ENCODE measurements around the gene FOXRED1. TPM values are rescaled to one million over a fixed set of nuclear protein-coding genes. Genes with fewer than 3 reads are reported as not detected.

Gene FOXRED1
- total and polyA plus RNA-seq, 5 donors from 2014 or later = 13.9 to 33.3 (median 20.0) TPM

DNA sequence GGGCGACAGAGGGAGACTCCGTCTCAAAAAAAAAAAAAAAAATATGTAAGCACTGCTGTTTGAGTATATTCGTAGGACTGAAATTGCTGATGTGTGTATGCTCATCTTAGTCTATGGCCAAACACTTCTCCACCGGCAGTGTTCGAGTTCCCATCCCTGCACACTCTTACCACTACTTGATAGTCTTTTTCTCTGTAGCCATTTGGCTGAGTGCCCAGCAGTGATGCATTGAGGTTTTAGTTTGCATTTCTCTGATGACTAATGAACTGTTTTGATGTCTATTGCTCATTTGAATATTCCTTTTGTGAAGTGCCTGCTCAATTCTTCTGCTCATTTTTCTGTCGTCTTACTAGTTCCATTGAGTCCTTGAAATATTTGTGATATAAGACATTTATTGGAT, 15.9 kb downstream of the FOXRED1 start:
- Histone ChIP-seq H3K9me3 (ENCODE audit: control insufficient read depth in 2 of 2, low read length in 2 of 2) (no peaks in the 10 kb centered on the region), H3K27me3 (ENCODE audit: control insufficient read depth, insufficient read depth, low read length) (no peaks in the 10 kb centered on the region), H3K27ac (ENCODE audit: insufficient read depth, low read length, poor library complexity, severe bottlenecking) (peak overlapping the region; percentile 33), H3K36me3 (ENCODE audit: control insufficient read depth, insufficient read depth, low read length) (peaks cover 10% of the 10 kb centered on the region), H3K4me3 (ENCODE audit: low read depth, low read length) (peak overlapping the region; percentile 96), H3K4me1 (ENCODE audit: control insufficient read depth, insufficient read depth, low read length, poor library complexity, severe bottlenecking) (peaks cover 29% of the 10 kb centered on the region)
- peaks cover 11% of the 10 kb centered on the region for H3K36me3 Mint-ChIP-seq
- peaks cover 6 to 60% (median 29%) of the 10 kb centered on the region in 4 donors for H3K4me1 Mint-ChIP-seq
- H3K9me3 Mint-ChIP-seq = peaks cover 0 to 1% (median 0%) of the 10 kb centered on the region in 7 donors
- ATAC-seq (ENCODE audit: low read depth in 2 of 2) = peak; percentile 57 to 58
- DNase-seq = peak; percentile 72 to 81 (median 80)
- H3K27ac Mint-ChIP-seq = peak overlapping the region; percentile 86 to 94 (median 88)
- H3K27me3 Mint-ChIP-seq = no peaks in the 10 kb centered on the region
- peak overlapping the region; percentile 90 to 96 (median 92) for H3K4me3 Mint-ChIP-seq

DNA sequence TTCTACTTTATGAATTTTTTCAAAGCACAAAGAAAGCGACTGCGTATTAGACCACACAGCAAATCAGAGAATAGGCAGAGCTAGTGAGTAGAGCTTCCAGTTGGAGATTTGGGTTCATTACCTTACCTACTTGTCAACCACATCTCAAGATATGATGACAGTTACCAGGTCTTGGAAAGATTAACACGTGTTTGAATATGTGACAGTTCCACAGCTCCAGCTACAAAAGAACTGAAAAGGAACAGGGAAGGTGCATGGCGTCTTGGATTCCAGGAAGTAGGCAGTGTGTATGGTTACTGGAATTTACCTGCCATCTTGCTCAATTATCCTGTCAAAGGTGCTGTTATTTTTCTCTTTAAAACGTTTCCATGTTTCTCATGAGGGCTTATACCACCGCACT, 19.3 kb downstream of the FOXRED1 start:
- Mint-ChIP-seq H3K27me3 (no peaks in the 10 kb centered on the region), H3K36me3 (peaks cover 29% of the 10 kb centered on the region), H3K9me3 (peaks cover 0 to 1% (median 0%) of the 10 kb centered on the region in 7 donors), H3K4me1 (peaks cover 6 to 37% (median 24%) of the 10 kb centered on the region in 4 donors), H3K27ac (peak overlapping the region in 1 of 3 donors; percentile 77), H3K4me3 (no peak overlapping the region)
- Histone ChIP-seq H3K4me1 (ENCODE audit: control insufficient read depth, insufficient read depth, low read length, poor library complexity, severe bottlenecking) (peaks cover 20% of the 10 kb centered on the region), H3K9me3 (ENCODE audit: control insufficient read depth in 2 of 2, low read length in 2 of 2) (no peaks in the 10 kb centered on the region), H3K27ac (ENCODE audit: insufficient read depth, low read length, poor library complexity, severe bottlenecking) (no peak overlapping the region), H3K4me3 (ENCODE audit: low read depth, low read length) (no peak overlapping the region), H3K27me3 (ENCODE audit: control insufficient read depth, insufficient read depth, low read length) (no peaks in the 10 kb centered on the region), H3K36me3 (ENCODE audit: control insufficient read depth, insufficient read depth, low read length) (peaks cover 41% of the 10 kb centered on the region)
- ATAC-seq (ENCODE audit: low read depth in 2 of 2) (no peak), DNase-seq (no peak)

DNA sequence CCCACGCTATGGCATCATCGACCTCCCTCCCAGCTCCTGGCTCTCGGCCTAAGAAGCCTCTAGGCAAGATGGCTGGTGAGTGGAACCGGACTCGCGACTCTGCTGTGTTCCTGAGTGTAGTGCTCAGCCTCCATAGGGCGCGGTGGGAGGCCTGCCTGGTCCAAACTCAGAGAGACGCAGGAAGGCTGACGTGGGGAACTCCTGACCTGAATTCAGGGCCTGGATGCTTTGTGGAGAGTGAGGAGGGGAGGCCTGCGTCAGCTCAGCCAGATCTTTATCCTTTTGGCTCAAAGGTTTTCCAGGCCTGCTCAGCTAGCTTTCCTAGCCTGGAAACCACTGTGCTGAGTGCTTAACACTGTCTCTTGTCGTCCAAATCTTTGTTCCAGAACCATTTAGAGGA, 21.9 kb downstream of the FOXRED1 start:
- H3K36me3 ChIP-seq (ENCODE audit: control insufficient read depth, insufficient read depth, low read length) = peaks cover 49% of the 10 kb centered on the region
- peaks cover 38% of the 10 kb centered on the region for H3K36me3 Mint-ChIP-seq
- no peak overlapping the region for H3K27ac Mint-ChIP-seq
- H3K4me1 ChIP-seq (ENCODE audit: control insufficient read depth, insufficient read depth, low read length, poor library complexity, severe bottlenecking) = no peaks in the 10 kb centered on the region
- H3K4me3 Mint-ChIP-seq = no peak overlapping the region
- DNase-seq (no peak), ATAC-seq (ENCODE audit: low read depth in 2 of 2) (no peak)
- peaks cover 0 to 1% (median 0%) of the 10 kb centered on the region in 7 donors for H3K9me3 Mint-ChIP-seq
- H3K4me1 Mint-ChIP-seq = peaks cover 0 to 25% (median 14%) of the 10 kb centered on the region in 4 donors
- no peak overlapping the region for H3K27ac ChIP-seq (ENCODE audit: insufficient read depth, low read length, poor library complexity, severe bottlenecking)
- H3K9me3 ChIP-seq (ENCODE audit: control insufficient read depth in 2 of 2, low read length in 2 of 2) = no peaks in the 10 kb centered on the region
- H3K27me3 Mint-ChIP-seq = no peaks in the 10 kb centered on the region
- no peak overlapping the region for H3K4me3 ChIP-seq (ENCODE audit: low read depth, low read length)
- no peaks in the 10 kb centered on the region for H3K27me3 ChIP-seq (ENCODE audit: control insufficient read depth, insufficient read depth, low read length)

DNA sequence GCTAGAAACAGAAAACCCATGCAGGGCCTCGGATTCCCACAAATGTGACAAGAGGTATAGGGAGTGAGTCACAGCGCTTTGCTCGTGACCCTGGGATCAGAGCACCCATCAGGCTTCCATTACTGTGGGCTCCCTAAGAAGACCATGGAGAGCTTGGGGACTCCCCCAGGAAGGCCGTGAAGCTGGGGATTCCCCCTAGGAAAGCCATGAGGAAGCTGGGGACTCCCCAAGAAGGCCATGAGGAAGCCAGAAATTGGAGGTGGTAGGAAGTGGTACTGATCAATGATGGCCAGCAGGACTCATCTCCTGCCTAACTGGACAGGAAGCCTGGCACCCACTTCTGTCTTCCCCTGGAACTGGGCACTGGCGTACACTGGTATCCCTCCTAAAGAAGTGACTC, 24.8 kb downstream of the FOXRED1 start:
- H3K36me3 ChIP-seq (ENCODE audit: control insufficient read depth, insufficient read depth, low read length) = peaks cover 46% of the 10 kb centered on the region
- no peaks in the 10 kb centered on the region for H3K9me3 ChIP-seq (ENCODE audit: control insufficient read depth in 2 of 2, low read length in 2 of 2)
- H3K4me3 Mint-ChIP-seq = no peak overlapping the region
- H3K27me3 ChIP-seq (ENCODE audit: control insufficient read depth, insufficient read depth, low read length) = no peaks in the 10 kb centered on the region
- H3K4me1 ChIP-seq (ENCODE audit: control insufficient read depth, insufficient read depth, low read length, poor library complexity, severe bottlenecking) = no peaks in the 10 kb centered on the region
- H3K36me3 Mint-ChIP-seq = peaks cover 33% of the 10 kb centered on the region
- no peak for DNase-seq
- H3K27ac Mint-ChIP-seq = no peak overlapping the region
- H3K27ac ChIP-seq (ENCODE audit: insufficient read depth, low read length, poor library complexity, severe bottlenecking) = no peak overlapping the region
- no peaks in the 10 kb centered on the region for H3K27me3 Mint-ChIP-seq
- H3K9me3 Mint-ChIP-seq = no peaks in the 10 kb centered on the region
- no peak overlapping the region for H3K4me3 ChIP-seq (ENCODE audit: low read depth, low read length)
- H3K4me1 Mint-ChIP-seq = peaks cover 0 to 33% (median 9%) of the 10 kb centered on the region in 4 donors
- no peak for ATAC-seq (ENCODE audit: low read depth in 2 of 2)

DNA sequence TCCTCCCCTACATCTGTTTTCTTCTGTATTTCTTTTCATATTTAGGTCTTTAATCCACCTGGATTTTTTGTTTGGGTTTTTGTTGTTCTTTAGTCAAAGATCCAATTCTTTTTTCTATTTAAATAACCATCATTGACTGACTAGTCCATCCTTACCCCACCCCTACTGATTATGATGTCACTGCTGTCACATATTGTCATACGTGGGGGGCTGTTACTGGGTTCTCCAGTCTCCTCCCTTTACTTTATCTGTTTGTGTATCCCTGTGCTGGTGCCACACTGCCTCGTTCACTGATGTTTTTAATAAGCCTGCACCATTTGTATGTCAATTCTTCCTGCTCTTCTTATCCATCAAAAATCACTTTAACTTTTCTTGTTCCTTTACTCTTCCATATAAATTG, 28.1 kb downstream of the FOXRED1 start:
- no peaks in the 10 kb centered on the region for H3K9me3 Mint-ChIP-seq
- H3K36me3 Mint-ChIP-seq = peaks cover 24% of the 10 kb centered on the region
- no peak for DNase-seq
- peak overlapping the region in 2 of 4 donors; percentile 0 to 27 for H3K4me3 Mint-ChIP-seq
- H3K27me3 Mint-ChIP-seq = no peaks in the 10 kb centered on the region
- Histone ChIP-seq H3K4me3 (ENCODE audit: low read depth, low read length) (no peak overlapping the region), H3K36me3 (ENCODE audit: control insufficient read depth, insufficient read depth, low read length) (peaks cover 19% of the 10 kb centered on the region), H3K27me3 (ENCODE audit: control insufficient read depth, insufficient read depth, low read length) (no peaks in the 10 kb centered on the region), H3K4me1 (ENCODE audit: control insufficient read depth, insufficient read depth, low read length, poor library complexity, severe bottlenecking) (no peaks in the 10 kb centered on the region), H3K9me3 (ENCODE audit: control insufficient read depth in 2 of 2, low read length in 2 of 2) (no peaks in the 10 kb centered on the region), H3K27ac (ENCODE audit: insufficient read depth, low read length, poor library complexity, severe bottlenecking) (no peak overlapping the region)
- peaks cover 0 to 27% (median 11%) of the 10 kb centered on the region in 4 donors for H3K4me1 Mint-ChIP-seq
- no peak overlapping the region for H3K27ac Mint-ChIP-seq
- no peak for ATAC-seq (ENCODE audit: low read depth in 2 of 2)

DNA sequence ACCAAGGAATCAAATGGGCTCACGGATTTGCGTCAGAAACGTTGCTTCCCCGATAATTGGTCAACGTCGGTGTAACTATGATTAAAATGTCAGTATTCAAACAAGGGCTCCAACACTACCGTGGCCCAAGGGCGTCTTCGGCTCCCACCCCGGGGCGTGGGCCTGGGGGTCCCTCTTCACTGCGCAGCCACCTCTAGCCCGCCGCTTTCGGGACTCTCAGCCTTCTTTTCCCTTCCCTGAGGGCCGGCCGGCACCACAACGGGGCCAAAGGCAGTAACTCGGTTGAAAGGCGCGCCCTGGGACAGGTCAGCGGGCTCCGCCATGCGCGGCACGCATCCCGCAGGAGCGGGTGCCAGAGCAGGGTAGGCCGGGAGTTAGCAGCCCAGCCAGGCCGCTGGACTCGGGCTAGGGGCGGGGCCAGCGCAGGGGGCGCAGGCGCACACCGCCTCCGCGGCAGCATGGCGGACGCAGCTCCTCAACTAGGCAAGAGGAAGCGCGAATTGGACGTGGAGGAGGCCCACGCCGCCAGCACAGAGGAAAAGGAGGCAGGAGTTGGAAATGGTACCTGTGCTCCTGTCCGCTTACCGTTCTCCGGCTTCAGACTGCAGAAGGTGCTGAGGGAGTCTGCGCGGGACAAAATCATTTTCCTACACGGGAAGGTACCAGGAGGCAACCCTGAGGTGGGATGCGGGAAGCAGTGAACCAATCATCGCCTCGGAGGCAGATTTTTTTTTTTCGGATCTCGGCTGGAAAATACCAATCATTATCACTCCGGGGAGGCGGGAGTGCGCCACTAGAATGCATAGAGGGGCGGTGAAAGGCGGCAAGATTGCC, 34.9 kb downstream of the FOXRED1 start, which contains the start of gene DCPS:
TSS of gene DCPS (plus strand) at position 438 of the 834 bp plus-strand sequence. CDS start at position 459, 21 bp downstream.
- no peaks in the 10 kb centered on the region for H3K27me3 ChIP-seq (ENCODE audit: control insufficient read depth, insufficient read depth, low read length)
- H3K4me1 Mint-ChIP-seq = peaks cover 22 to 46% (median 32%) of the 10 kb centered on the region in 4 donors
- peak within 1 kb of the TSS; percentile 83 for H3K27ac ChIP-seq (ENCODE audit: insufficient read depth, low read length, poor library complexity, severe bottlenecking)
- H3K36me3 Mint-ChIP-seq = peaks cover 20% of the 10 kb centered on the region
- H3K9me3 ChIP-seq (ENCODE audit: control insufficient read depth in 2 of 2, low read length in 2 of 2) = no peaks in the 10 kb centered on the region
- H3K27me3 Mint-ChIP-seq = no peaks in the 10 kb centered on the region
- peaks cover 13% of the 10 kb centered on the region for H3K36me3 ChIP-seq (ENCODE audit: control insufficient read depth, insufficient read depth, low read length)
- H3K4me3 ChIP-seq (ENCODE audit: low read depth, low read length) = peak within 1 kb of the TSS; percentile 97
- DNase-seq (peak; percentile 83 to 90 (median 86)), ATAC-seq (ENCODE audit: low read depth in 2 of 2) (peak; percentile 94 to 95)
- H3K4me1 ChIP-seq (ENCODE audit: control insufficient read depth, insufficient read depth, low read length, poor library complexity, severe bottlenecking) = peaks cover 20% of the 10 kb centered on the region
- no peaks in the 10 kb centered on the region for H3K9me3 Mint-ChIP-seq
- H3K27ac Mint-ChIP-seq = peak within 1 kb of the TSS; percentile 97 to 99 (median 98)
- peak within 1 kb of the TSS; percentile 88 to 99 (median 96) for H3K4me3 Mint-ChIP-seq

DNA sequence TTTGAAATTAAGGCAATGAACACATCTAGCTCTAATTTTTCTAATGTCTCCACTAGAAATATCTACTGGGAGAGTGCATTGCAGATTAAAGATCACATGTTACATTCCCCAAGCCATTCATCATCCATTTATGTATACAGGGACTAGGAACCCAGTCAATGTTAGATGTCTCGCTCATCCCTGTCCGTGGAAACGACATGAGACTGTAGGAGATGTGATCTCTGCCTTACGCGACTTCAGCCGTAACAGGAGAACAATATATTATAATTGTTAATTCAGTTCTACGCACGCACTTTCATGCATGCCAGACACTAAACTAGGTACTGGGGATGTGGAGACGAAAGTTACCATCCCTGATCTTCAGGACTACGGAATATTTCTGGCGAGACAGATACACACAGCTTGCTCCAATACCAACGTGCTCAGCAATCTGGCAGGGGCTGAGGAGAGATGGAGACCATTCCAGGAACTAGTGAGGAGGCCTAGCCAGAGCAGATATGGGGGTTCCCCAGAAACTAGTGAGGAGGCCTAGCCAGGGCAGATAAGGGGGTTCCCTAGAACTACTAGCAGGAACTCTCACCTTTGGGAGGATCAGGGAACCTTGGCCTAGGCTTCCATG, 35.6 kb downstream of the FOXRED1 start:
- ATAC-seq (ENCODE audit: low read depth in 2 of 2) = no peak
- peak overlapping the region; percentile 97 to 99 (median 98) for H3K27ac Mint-ChIP-seq
- peaks cover 22 to 48% (median 37%) of the 10 kb centered on the region in 4 donors for H3K4me1 Mint-ChIP-seq
- peaks cover 17% of the 10 kb centered on the region for H3K36me3 Mint-ChIP-seq
- no peak for DNase-seq
- Histone ChIP-seq H3K36me3 (ENCODE audit: control insufficient read depth, insufficient read depth, low read length) (peaks cover 13% of the 10 kb centered on the region), H3K27me3 (ENCODE audit: control insufficient read depth, insufficient read depth, low read length) (no peaks in the 10 kb centered on the region), H3K4me3 (ENCODE audit: low read depth, low read length) (peak overlapping the region; percentile 97), H3K9me3 (ENCODE audit: control insufficient read depth in 2 of 2, low read length in 2 of 2) (no peaks in the 10 kb centered on the region), H3K4me1 (ENCODE audit: control insufficient read depth, insufficient read depth, low read length, poor library complexity, severe bottlenecking) (peaks cover 20% of the 10 kb centered on the region), H3K27ac (ENCODE audit: insufficient read depth, low read length, poor library complexity, severe bottlenecking) (peak overlapping the region; percentile 83)
- H3K27me3 Mint-ChIP-seq = no peaks in the 10 kb centered on the region
- peak overlapping the region; percentile 88 to 99 (median 96) for H3K4me3 Mint-ChIP-seq
- H3K9me3 Mint-ChIP-seq = no peaks in the 10 kb centered on the region

Data from CD4-positive, CD25-positive, alpha-beta regulatory T cell (primary cell).